Pancreas (tissue), 10 donors: ENCODE data around the gene ETV4. TPM values are rescaled to one million over a fixed set of nuclear protein-coding genes. Genes with fewer than 3 reads are reported as not detected.

ENCODE experiments used
- ATAC-seq, 4 donors: fragments of 200-7000 bp; cut with Tn5 transposase; one replicate each; pipeline versions ENCODE4 v1.8.0 to v1.9.1; 2020; ENCODE audit warnings: mild to moderate bottlenecking in 4 of 4, moderate library complexity in 4 of 4
- DNase-seq, 6 donors: peaks; one replicate each; pipeline ENCODE4 v3.0.0-alpha.2; 2020
- FAIRE-seq: peaks from 2 replicates; lab custom pipeline; 2012; peaks lifted over from hg19 to GRCh38; lab: Jason Lieb, UNC
- H3K27ac ChIP-seq, 4 donors: fragments of 200-600 bp; sonication (generic); 1 replicate in 3 of 4; 2 replicates in 1 of 4; pipeline versions ENCODE4 v1.5.0 to v1.8.0; 2020
- H3K27me3 ChIP-seq, 4 donors: fragments of 200-600 bp; one replicate each; pipeline ENCODE4 v1.8.0; 2021
- H3K36me3 ChIP-seq, 3 donors: fragments of 200-600 bp; sonication (generic) in 1 of 3; one replicate each; pipeline versions ENCODE4 v1.5.0 to v1.8.0; 2020 to 2021
- H3K4me1 ChIP-seq, 3 donors: fragments of 200-600 bp; one replicate each; pipeline ENCODE4 v1.8.0; 2021
- H3K4me3 ChIP-seq, 4 donors: fragments of 200-600 bp; sonication (generic) in 2 of 4; one replicate each; pipeline versions ENCODE4 v1.5.0 to v1.8.0; 2020 to 2021
- H3K9me3 ChIP-seq, 4 donors: fragments of 200-600 bp; one replicate each; pipeline ENCODE4 v1.8.0; 2021
- CTCF ChIP-seq, 4 donors: fragments of 200-600 bp; sonication (generic) in 3 of 4; IDR thresholded peaks; one replicate each; pipeline versions ENCODE4 v1.5.0 to v1.8.0; 2021; ENCODE audit warnings: antibody characterized with exemption in 4 of 4
- WGBS, 2 donors: extraction: QIAGEN DNeasy Blood & Tissue Kit; methylation state at CpG; one replicate each; pipeline ENCODE4 v1.1.7; 2013; 5-methylcytosine and 5-hydroxymethylcytosine counted together
- intact Hi-C, 3 donors: fragments of 100-400 bp; cut with DNase I; formaldehyde crosslinking; loops; one replicate each; pipeline versions ENCODE4 v1.11.1 to v1.14.2; 2022
- polyA plus RNA-seq, 2 donors: library from polyadenylated mRNA; stranded (reverse); fragments of 200-250 nt; gene quantifications; one replicate each; pipeline ENCODE4 v1.2.3, GENCODE V29; 2013
- total RNA-seq, 6 donors: library from RNA; stranded (reverse); fragmentation: NEBNext Ultra II Directional in 4 of 6; extraction: Animal tissue kit (Norgen Biotek cat#: 25700) in 4 of 6; gene quantifications; one replicate each; pipeline versions ENCODE4 v1.2.1 to v1.2.4, GENCODE V29; 2021 to 2023
- donor health status: healthy with polysubstance abuse.
- donor health status: DM: no; HTN: no; CAD: no; lungs with moderate emphysema.
- donor health status: DM: no; HTN: no; CAD: no.
- donor health status: control.
- donor health status: control.
- donor health status: Bipolar disorder and iron deficiency.
- donor health status: DM: yes; HTN: yes; CAD: no.
- donor health status: DM: no; HTN: no; CAD: no.
- donor health status: DM: no; HTN: no; CAD: no.
- donor health status: DM: yes; HTN: yes; CAD: no.

ETV4 gene
- total and polyA plus RNA-seq, 8 donors = 1.7 to 16.4 (median 5.0) TPM

- Histone ChIP-seq H3K4me3 (no peak overlapping the region), H3K9me3 (no peaks in the 10 kb centered on the region), H3K4me1 (peaks cover 0 to 19% (median 16%) of the 10 kb centered on the region in 3 donors), H3K36me3 (peaks cover 0 to 14% (median 9%) of the 10 kb centered on the region in 3 donors), H3K27ac (peak overlapping the region in 3 of 4 donors; percentile 39 to 58 (median 56)), H3K27me3 (no peaks in the 10 kb centered on the region)
- ATAC-seq (peak in 3 of 4 donors; percentile 6 to 46 (median 33)), DNase-seq (peak in 5 of 6 donors; percentile 60 to 74 (median 64)), FAIRE-seq (no peak)
- intact Hi-C loops = no loop called here
- no peak for TF ChIP-seq CTCF (IDR thresholded peaks at IDR 0.05)
- WGBS, 2 donors = 61 to 71% methylated on average over 13 of the region's 13 CpGs
These were observed 17.7 kb downstream of the ETV4 start for GRCh38 chr17:43528319-43528987.

- DNase-seq = no peak
- no peak for ATAC-seq
- Histone ChIP-seq H3K27ac (no peak overlapping the region), H3K27me3 (no peaks in the 10 kb centered on the region), H3K9me3 (no peaks in the 10 kb centered on the region), H3K4me3 (no peak overlapping the region), H3K4me1 (peaks cover 0 to 19% (median 16%) of the 10 kb centered on the region in 3 donors), H3K36me3 (peaks cover 0 to 24% (median 11%) of the 10 kb centered on the region in 3 donors)
- WGBS, 2 donors = 69 to 80% methylated on average over 7 of the region's 7 CpGs
- intact Hi-C loops = no loop called here
- FAIRE-seq = no peak
- TF ChIP-seq CTCF (IDR thresholded peaks at IDR 0.05) = no peak
These were observed 19.1 kb downstream of the ETV4 start for GRCh38 chr17:43526886-43527648.

GRCh38 chr17:43524945-43525575 is 21.1 kb downstream of the ETV4 start:
- Histone ChIP-seq H3K27ac (no peak overlapping the region), H3K9me3 (no peaks in the 10 kb centered on the region), H3K4me1 (peaks cover 0 to 3% (median 3%) of the 10 kb centered on the region in 3 donors), H3K4me3 (no peak overlapping the region), H3K27me3 (no peaks in the 10 kb centered on the region), H3K36me3 (peaks cover 4 to 37% (median 21%) of the 10 kb centered on the region in 3 donors)
- intact Hi-C loops = no loop called here
- no peak for ATAC-seq
- no peak for DNase-seq
- WGBS, 2 donors = 95 to 97% methylated on average over 8 of the region's 8 CpGs
- FAIRE-seq = no peak
- TF ChIP-seq CTCF (IDR thresholded peaks at IDR 0.05) = no peak

GRCh38 chr17:43521389-43521788 is 24.8 kb downstream of the ETV4 start:
- FAIRE-seq (no peak), DNase-seq (no peak), ATAC-seq (no peak)
- no peak for TF ChIP-seq CTCF (IDR thresholded peaks at IDR 0.05)
- H3K9me3 ChIP-seq = no peaks in the 10 kb centered on the region
- no peaks in the 10 kb centered on the region for H3K4me1 ChIP-seq
- no peaks in the 10 kb centered on the region for H3K27me3 ChIP-seq
- intact Hi-C loops = no loop called here
- no peak overlapping the region for H3K4me3 ChIP-seq
- H3K27ac ChIP-seq = no peak overlapping the region
- WGBS, 2 donors = 93 to 97% methylated on average over 4 of the region's 4 CpGs
- H3K36me3 ChIP-seq = peaks cover 4 to 59% (median 30%) of the 10 kb centered on the region in 3 donors
